ENCODE data around the gene FAM110A. TPM values are rescaled to one million over a fixed set of nuclear protein-coding genes. Genes with fewer than 3 reads are reported as not detected.
"Not testable (repeated sequence)": the region's sequence is repeated elsewhere in the genome, so short reads cannot be mapped to it uniquely, and the experiment has no call there.

FAM110A gene
- total RNA-seq, 4 donors from 2014 or later = 2.8 to 6.9 (median 4.7) TPM

GRCh38 chr20:801678-802077, 31.8 kb upstream of the FAM110A start:
- DNase-seq (ENCODE audit: low spot score in 2 of 2) = no peak
- 76 to 84% methylated on average over 3 of the region's 3 CpGs for WGBS, 2 donors
- Histone ChIP-seq H3K36me3 (no peaks in the 10 kb centered on the region), H3K27ac (no peak overlapping the region), H3K4me1 (no peaks in the 10 kb centered on the region), H3K9me3 (peaks cover 0 to 18% (median 0%) of the 10 kb centered on the region in 4 donors), H3K4me3 (no peak overlapping the region), H3K27me3 (peaks cover 0 to 6% of the 10 kb centered on the region in 2 donors)
- TF ChIP-seq CTCF (IDR thresholded peaks at IDR 0.05) (no peak), EP300 (IDR thresholded peaks at IDR 0.05) (no peak), POLR2A (IDR thresholded peaks at IDR 0.05) (no peak)

- 22 to 25% methylated on average over 1 of the region's 1 CpG for WGBS, 2 donors
- Histone ChIP-seq H3K27ac (no peak overlapping the region), H3K4me1 (no peaks in the 10 kb centered on the region), H3K36me3 (no peaks in the 10 kb centered on the region), H3K27me3 (peaks cover 0 to 9% of the 10 kb centered on the region in 2 donors), H3K9me3 (peaks cover 0 to 19% (median 0%) of the 10 kb centered on the region in 4 donors), H3K4me3 (no peak overlapping the region)
- no peak for TF ChIP-seq CTCF (IDR thresholded peaks at IDR 0.05)
- TF ChIP-seq POLR2A (IDR thresholded peaks at IDR 0.05) = no peak
- no peak for TF ChIP-seq EP300 (IDR thresholded peaks at IDR 0.05)
- DNase-seq (ENCODE audit: low spot score in 2 of 2) = no peak
These were observed 27.8 kb upstream of the FAM110A start for GRCh38 chr20:805713-806112.

GRCh38 chr20:811776-812434, 21.6 kb upstream of the FAM110A start:
- H3K4me1 ChIP-seq; H3K27ac ChIP-seq; H3K9me3 ChIP-seq; H3K36me3 ChIP-seq; H3K4me3 ChIP-seq; DNase-seq (ENCODE audit: low spot score in 2 of 2): not testable (repeated sequence)
- peaks cover 0 to 19% of the 10 kb centered on the region in 2 donors for H3K27me3 ChIP-seq
- WGBS, 2 donors = 67 to 74% methylated on average over 13 of the region's 13 CpGs

GRCh38 chr20:812435-812814, 21.1 kb upstream of the FAM110A start:
- not testable (repeated sequence) for DNase-seq (ENCODE audit: low spot score in 2 of 2); H3K9me3 ChIP-seq; H3K36me3 ChIP-seq; H3K4me3 ChIP-seq; H3K27ac ChIP-seq; H3K4me1 ChIP-seq
- 44 to 46% methylated on average over 2 of the region's 2 CpGs for WGBS, 2 donors
- H3K27me3 ChIP-seq = peaks cover 0 to 19% of the 10 kb centered on the region in 2 donors

GRCh38 chr20:813390-813789, 20.1 kb upstream of the FAM110A start:
- Histone ChIP-seq H3K27me3 (peaks cover 0 to 19% of the 10 kb centered on the region in 2 donors), H3K36me3 (no peaks in the 10 kb centered on the region), H3K27ac (no peak overlapping the region), H3K4me3 (no peak overlapping the region), H3K9me3 (no peaks in the 10 kb centered on the region), H3K4me1 (no peaks in the 10 kb centered on the region)
- TF ChIP-seq EP300 (IDR thresholded peaks at IDR 0.05) (no peak), CTCF (IDR thresholded peaks at IDR 0.05) (no peak), POLR2A (IDR thresholded peaks at IDR 0.05) (no peak)
- 42 to 54% methylated on average over 8 of the region's 8 CpGs for WGBS, 2 donors
- no peak for DNase-seq (ENCODE audit: low spot score in 2 of 2)

GRCh38 chr20:815226-815625, 18.3 kb upstream of the FAM110A start:
- TF ChIP-seq POLR2A (IDR thresholded peaks at IDR 0.05) (no peak), CTCF (IDR thresholded peaks at IDR 0.05) (no peak), EP300 (IDR thresholded peaks at IDR 0.05) (no peak)
- 86 to 90% methylated on average over 9 to 10 of the region's 10 CpGs for WGBS, 2 donors
- Histone ChIP-seq H3K27me3 (peaks cover 0 to 19% of the 10 kb centered on the region in 2 donors), H3K9me3 (no peaks in the 10 kb centered on the region), H3K4me3 (no peak overlapping the region), H3K27ac (no peak overlapping the region), H3K36me3 (no peaks in the 10 kb centered on the region), H3K4me1 (peaks cover 0 to 3% (median 0%) of the 10 kb centered on the region in 4 donors)
- no peak for DNase-seq (ENCODE audit: low spot score in 2 of 2)
